ENCODE data around the gene CT47C1.

- TF ChIP-seq MCM5 (IDR thresholded peaks at IDR 0.05; ENCODE audit: low read depth) (no peak), MLLT1 (IDR thresholded peaks at IDR 0.05) (no peak), CTCF (IDR thresholded peaks at IDR 0.05 in 2 of 3, conservative IDR thresholded peaks at IDR 0.05 in 1 of 3; ENCODE audit: insufficient read depth in 2 of 3, low read depth in 1 of 3, low read length in 3 of 3) (no peak), REST (IDR thresholded peaks at IDR 0.05; ENCODE audit: borderline replicate concordance) (no peak), REST (CRISPR knock-in tag; IDR thresholded peaks at IDR 0.05; ENCODE audit: low read depth) (no peak), CREB3 (tag; conservative IDR thresholded peaks at IDR 0.05; ENCODE audit: low read depth) (no peak)
These were observed 9.4 kb upstream of the CT47C1 start for GRCh38 chrX:119063428-119063827.

All from K562 (cell line).